ENCODE data around the gene FOXN3.

The FOXN3 gene

DNA sequence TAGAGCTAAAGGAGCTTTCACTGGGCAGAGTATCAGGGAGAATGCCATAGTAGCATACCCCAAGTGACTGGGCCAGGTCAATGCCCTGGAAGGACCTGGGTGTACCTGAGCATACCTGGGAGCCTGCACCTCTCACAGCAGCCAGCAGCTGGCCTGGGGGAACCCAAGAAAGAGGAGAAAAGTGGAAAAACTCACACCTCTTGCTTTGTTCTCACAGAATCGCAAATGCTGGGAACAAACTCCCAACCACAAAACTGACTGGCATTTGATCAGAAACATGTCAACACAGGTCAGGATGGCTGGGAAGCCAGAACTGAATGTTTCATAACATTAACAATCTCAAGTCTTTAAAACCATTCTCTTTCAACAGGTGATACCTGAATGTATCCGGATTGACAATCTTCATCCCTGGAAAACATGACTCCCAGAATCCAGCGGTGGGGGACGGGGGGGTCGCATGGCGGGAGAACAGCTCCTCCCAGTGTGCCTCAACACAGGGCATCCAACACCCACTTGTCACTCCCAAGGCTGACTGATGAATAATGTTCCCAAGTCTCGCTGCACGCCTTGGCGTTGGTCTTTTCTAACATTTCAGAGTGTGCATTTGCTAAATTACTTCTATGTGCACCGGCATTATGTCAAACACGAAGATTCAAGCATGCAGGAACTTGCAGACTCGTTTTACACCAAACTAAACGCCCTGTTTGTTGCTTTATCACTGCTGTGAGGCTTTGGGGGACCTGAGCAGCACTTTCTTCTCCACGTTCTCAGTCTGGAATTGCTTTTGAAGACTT lies 7.9 kb downstream of the FOXN3 start:
- DNase-seq = no peak

DNA sequence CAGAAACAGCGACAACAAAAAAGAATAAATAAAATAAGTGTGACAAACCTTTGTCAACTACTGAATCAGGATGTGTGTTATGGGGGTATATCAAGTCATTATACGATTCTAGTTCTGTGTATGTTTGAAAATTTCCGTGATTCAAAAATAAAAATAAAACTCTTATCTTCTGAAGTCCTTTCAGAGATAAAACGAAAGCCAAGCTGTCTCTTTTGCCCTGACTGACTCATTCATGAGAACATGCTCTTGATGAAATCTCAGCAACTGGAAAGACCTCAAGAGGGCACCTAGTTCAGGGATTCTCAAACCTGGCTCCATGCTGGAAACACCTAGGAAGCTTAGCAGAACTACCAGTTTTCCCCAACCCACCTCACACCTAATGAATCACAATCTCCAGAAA lies 9.2 kb downstream of the FOXN3 start:
- no peak for DNase-seq

DNA sequence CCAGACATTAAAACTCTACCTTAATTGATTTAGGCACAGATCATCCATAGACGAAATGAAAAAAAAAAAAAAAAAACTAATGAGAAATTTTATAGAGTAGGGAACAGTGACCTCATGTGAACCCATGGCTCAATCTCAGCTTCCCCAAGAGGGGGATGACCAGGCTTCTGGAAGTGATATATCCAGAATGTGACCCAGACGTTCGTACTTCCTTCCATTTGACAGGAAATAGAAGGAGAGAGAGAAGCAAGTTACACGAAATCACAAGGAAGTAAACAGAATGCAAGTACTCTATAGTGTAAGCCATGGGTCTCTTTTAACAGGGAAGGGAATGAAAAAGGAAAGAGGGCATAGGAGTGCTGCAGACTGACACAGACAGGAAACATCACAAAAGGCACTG lies 10.1 kb downstream of the FOXN3 start:
- DNase-seq = no peak

DNA sequence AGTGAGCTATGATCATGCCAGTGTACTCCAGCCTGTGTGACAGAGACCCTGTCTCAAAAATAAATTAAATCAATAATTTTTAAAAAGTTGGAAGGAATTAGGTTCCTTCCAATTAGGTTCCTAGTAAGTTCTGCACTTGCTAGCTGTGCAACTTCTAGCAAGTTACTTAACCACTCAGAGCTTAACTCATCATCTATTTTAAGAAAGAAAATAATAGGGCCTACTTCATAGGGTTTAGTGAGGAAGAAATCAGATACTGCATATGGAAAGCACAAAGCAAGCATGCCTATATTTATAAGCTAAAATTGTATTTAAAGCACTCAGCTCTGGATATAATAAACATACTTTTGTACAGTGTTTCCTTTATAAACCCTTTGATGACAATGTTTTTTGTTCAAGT lies 10.7 kb downstream of the FOXN3 start:
- no peak for DNase-seq

DNA sequence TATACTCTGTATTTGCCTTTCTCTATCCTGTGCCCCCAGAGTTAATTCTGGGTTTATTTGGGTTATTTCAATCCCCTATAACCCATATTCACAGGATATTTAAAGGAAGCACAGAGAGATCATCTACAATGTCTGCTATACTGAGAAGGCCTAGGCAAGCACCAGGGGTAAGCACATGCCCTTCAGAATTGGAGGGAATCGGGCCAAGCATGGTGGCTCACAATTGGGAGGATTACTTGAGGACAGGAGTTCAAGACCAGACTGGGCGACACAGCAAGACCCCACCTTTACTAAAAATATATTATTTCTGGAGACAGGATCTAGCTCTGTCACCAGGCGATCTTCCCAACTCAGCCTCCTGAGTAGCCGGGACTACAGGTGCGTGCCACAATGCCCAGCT lies 11.3 kb downstream of the FOXN3 start:
- DNase-seq = no peak

DNA sequence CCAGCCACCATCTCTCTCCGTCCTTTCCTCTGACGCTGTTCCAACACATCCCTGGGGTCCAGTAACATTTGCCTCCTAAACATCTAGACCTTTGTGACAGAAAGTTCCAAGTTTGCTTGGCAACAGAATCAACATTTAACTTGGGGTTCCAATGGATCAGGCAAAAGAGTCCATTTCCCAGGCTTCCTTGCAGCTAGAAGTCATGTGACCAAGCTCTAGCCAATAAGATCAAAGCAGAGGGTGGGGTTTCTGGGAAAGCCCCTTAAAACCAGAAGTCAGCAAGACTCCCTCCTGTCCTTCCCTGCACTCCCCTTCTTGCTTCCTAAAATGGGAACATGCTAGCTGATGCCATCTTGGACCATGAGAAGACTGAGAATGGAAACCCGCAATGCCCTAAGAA lies 14.7 kb downstream of the FOXN3 start:
- no peak for DNase-seq

DNA sequence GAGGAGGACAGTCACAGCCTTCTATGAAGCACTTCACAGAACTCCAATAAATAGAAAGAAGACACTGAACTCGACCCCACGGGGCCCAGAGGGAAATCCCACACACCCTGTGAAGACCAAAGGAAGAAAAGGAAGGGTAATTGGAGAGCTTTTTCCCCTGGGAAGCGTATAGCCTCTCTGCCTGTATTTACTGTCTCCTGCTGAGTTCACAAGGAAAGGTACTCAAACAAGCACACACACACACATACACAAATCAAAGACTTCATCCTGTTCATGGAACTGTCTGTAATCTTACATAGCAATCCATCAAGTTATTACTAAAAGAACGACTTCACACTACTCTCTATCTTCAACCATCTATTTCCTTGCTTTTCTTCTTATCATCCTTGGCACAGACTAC lies 15.3 kb downstream of the FOXN3 start:
- DNase-seq = no peak

DNA sequence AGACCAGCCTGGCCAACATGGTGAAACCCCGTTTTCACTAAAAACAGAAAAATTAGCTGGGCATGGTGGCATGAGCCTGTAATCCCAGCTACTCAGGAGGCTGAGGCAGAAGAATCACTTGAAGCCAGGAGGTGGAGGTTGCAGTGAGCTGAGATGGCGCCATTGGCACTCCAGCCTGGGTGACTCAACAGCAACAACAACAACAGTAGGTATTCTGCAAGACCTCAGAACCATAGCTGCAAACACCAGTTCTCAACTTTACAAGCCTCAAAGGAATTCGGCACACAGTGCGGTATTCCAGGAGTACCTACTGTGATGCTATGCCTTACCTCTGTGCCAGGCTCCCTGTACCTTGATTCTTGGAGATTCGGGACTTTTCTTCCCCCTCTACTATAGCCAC lies 15.8 kb downstream of the FOXN3 start:
- no peak for DNase-seq

DNA sequence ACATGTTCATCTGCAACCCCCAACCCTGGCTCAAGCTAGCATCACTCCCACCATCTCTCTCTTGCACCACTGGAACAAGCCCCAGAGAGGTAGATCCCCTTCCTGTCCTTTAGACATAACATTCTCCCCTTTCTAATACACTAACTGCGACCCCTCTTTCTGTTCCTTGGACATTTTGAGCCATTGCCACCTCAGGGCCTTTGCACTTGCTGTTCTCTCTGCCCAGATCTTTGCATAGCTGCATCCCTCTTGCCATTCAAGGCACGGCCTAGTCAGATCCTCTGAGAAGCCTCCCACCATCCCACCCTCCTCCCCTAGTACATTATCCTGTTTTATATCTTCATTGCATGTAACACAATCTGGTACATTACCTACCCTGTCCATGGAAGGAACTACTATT lies 16.5 kb downstream of the FOXN3 start:
- no peak for DNase-seq

DNA sequence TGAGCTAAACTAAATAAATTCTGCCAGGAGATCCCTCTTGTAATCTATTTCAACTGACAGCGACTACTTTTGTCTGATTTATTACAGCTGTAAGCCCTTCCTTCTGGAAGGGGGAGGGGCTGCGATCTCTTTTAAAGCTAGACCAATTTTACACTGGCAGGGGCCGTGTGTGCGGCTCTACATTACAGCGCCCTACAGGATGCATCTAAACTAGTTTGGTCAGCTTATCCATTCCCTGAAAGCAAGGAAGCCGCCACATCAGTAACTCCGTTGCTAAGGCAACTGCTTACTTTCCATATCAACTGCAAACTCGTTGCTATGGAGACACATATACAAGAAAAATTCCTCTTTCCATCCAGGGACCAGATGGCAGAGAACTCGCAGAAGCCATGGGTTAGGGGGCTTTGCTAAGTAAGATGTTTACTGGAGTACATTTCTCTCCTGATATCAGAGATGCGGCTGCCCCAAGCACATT lies 17.4 kb downstream of the FOXN3 start:
- DNase-seq = peak; percentile 85

DNA sequence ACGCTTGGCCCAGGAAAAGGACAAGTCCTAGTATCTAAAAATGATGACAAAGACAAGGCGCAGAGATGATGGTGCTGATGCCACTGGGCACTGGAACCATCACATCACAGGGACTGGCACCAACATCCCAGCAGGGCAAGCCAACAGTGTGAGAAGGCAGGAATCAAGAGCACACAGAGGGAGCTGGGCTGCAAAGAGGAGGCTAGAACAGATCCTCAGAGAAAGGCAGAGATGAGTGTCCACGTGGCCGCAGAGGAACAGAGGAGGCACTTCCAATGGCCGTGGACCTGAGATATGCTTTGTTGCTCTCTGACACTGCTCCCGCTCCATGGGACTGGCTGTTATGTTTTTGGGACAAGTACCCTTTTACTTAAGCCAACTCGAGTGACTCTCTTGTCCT lies 17.9 kb downstream of the FOXN3 start:
- no peak for DNase-seq

DNA sequence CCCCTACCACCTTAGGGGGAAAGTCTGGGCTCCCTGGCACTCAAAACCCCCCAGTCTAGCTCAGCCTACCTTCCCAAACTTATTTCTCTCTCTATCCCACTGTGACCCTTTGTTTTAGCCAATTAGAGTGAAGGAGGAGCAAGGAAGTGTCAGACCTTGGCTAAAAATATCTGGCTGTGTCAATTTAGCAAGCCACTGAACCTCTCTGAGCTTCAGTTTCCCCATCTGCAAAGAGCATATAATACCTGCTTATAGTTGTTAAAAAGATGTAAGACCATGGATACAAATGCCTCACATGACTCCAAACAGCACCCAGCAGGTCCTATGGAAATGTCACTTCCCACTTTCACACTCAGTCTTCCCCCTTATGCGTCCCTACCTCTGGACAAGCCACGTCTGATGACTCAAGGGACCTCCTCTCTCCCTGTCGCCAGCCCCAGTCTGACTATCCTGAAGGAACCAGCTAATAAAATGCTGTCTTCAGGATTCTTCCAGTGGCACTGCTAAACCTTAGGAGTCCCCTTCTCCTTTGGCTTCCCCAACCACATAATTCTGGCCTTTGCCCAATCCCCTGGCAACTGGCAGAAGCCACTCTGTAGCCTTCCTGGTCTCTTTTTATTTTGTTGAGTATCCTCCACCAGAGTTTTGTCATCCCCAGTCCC lies 19.3 kb downstream of the FOXN3 start:
- no peak for DNase-seq

DNA sequence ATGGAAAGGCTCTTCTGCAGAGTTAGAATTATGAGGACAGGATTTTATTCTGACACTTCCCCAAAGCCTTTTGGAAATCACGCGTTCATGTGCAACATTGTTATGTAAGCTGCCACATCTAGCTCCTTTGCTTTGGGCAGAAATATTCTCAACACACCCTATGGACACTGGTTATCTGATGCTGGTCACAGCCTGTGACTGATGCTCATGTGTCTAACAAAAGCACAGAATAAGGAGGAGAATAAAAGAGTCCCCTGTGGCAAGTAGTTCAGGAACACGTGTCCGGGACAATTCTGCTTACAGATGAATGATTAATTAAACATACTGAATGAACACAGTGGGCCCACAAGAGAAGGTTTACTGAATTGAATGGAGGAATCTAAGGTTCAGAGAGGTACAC lies 22.1 kb downstream of the FOXN3 start:
- DNase-seq = no peak

DNA sequence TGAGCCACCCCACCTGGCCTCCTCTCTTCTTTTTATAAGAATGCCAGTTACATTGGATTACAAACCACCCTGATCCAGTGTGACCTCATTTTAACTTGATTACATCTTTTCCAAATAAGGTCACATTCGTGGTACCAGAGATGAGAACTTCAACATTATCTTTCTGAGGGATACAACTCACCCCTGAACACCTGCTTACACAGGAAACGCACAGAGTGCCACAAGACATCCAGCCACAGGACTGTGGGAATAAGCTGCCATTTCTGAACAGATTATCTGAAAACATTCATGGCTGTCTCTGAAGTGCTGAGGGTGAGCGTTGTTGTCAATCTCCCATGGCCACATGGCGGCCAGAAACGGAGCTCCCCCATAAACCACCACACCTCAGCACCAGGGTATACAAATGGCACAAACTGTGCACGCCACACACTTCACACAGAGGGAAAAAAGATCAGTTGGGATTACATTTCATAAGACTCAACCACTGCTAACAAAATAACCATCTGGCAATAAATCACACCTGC lies 23.7 kb downstream of the FOXN3 start:
- DNase-seq = no peak

DNA sequence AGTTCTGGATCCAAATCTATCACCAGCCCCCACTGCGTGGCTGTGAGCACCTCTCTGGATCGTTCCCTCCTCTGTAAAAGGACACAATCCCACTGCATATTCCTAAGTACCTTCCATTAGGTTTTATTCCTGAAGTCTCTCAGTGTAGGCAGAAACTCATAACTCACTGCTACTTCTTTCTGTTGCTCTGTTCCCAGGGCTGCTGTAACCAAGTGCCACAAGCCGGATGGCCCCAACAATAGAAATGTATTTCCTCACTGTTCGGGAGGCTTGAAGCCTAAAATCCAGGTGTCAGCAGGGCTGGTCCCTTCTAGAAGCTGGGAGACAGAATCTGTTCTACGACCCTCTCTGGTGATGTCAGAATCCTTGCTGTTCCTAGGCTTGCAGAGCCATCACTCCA lies 24.9 kb downstream of the FOXN3 start:
- no peak for DNase-seq

DNA sequence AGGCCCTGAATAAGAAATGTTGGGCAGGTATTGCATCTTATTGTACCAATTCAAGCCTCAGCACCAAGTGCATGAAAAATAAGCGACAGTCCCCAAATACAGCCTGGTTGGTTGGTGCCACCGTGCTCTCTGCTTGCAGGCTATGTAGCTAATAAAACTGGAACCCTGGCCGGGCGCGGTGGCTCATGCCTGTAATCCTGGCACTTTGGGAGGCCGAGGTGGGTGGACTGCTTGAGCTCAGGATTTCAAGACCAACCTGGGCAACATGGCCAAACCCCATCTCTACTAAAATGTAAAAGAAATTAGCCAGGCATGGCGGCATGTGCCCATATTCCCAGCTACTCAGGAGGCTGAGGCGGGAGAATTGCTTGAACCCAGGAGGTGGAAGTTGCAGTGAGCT lies 25.5 kb downstream of the FOXN3 start:
- DNase-seq = no peak

DNA sequence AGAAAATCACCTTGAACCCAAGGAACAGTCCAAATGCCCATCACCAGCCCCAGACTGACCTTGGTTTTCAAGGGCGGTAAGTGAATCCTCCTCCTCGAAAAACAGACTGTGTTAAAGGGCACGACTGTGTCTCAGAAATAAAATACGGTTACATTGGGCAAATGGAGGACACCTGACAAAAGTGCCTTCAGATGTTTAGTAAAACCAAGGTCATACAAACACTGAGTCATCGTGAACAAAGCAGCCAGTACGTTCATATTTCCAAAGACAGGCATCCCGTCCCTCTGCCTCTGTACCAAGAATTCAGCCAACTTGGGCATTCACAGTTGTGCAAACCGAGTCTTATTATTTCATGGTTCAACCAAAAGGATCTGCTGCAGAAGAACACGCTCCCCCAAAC lies 25.9 kb downstream of the FOXN3 start:
- DNase-seq = no peak

DNA sequence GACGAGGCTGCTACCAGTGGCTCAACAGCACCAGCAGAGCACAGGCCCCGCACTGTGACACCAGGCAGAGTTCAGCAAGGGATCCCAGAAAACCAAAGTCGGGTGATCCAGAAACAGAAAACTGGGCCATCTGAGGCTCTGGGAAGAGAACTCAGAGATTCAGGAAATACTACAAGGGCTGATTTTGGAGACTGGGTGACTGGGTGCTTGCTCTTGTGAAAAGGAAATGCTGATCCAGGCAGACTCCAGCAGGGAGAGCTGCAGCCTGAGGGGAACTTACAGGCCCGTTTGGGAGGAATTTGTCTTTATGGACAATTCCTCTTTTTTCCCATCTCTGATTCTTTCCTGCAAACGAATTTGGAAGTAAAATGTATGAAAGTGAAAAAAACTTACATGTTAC lies 28.2 kb downstream of the FOXN3 start:
- DNase-seq = peak; percentile 28

DNA sequence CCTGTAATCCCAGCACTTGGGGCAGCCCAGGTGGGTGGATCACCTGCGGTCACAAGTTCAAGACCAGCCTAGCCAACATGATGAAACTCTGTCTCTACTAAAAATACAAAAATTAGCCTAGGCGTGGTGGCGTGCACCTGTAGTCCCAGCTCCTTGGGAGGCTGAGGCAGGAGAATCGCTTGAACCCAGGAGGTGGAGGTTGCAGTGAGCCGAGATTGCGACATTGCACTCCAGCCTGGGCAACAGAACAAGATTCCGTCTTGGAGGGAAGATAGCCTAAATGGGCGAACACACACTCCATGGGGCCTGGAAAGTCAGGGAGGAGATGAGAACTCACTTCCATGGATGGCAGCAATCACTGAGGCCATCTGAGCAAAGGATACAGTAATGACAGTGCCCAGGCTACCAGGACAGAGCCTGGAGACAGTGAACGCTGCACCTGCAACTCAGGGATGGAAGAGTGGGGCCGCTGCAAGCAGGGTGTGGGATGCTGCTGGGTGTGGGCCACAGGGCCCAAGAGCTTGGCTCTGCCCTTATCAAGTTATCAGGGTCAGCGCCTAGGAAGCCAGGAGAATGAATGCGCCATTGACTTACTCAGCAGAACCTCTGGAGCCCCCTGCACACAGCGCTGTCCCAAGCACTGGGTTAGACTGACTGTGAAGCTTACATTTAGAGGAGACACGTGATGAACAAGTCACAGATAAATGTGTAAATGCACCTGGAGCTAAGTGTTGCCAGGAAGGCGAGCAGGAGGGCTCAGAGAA lies 28.9 kb downstream of the FOXN3 start:
- no peak for DNase-seq

DNA sequence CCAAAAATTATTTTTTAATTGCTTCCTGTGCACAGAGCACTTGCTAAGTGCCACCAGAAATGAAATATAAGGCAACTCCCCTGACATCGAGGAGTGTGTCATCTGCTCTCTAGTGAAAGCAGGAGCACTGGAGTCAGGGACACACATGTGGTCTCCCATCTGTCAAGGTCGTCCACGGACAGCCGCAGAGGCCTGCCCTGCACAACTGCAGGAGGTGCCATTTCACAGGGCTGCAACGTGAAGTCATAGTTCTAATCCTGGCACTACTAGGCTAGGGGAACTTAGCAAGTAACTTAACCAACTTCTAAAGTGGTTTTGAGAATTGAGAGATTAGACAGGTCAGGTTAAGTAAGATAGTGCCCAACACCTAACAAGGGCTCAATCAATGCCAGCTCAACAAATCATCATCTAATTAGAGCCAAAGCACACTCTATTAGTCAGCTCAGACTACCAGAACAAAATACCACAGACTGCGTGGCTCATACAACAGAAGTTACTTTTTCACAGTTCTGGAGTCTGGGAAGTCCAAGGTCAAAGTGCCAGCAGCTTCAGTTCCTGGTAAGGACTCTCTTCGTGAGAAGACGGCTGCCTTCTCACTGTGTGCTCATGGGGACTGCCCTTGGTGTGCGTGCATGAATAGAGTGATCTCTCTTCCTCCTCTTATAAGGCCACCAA lies 30.7 kb downstream of the FOXN3 start:
- DNase-seq = peak; percentile 40

DNA sequence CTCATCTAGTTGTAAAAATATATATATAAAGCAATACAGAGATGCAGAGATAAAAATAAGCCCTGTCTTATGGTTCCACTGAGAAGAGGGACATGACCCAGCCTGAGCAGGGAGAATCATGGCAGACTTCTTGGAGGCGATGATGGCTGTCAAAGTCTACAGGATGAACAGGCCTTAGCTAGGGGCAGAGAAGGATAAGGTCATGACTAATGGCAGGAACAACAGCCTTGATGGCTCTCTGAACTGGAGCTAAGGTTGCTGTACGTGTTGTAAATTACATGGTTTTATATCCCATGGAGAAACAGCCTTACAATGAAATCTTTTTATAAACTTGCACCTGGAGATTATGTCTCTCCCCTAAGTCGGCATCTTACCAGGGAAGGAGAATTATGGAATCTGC lies 32.4 kb downstream of the FOXN3 start:
- DNase-seq = no peak

DNA sequence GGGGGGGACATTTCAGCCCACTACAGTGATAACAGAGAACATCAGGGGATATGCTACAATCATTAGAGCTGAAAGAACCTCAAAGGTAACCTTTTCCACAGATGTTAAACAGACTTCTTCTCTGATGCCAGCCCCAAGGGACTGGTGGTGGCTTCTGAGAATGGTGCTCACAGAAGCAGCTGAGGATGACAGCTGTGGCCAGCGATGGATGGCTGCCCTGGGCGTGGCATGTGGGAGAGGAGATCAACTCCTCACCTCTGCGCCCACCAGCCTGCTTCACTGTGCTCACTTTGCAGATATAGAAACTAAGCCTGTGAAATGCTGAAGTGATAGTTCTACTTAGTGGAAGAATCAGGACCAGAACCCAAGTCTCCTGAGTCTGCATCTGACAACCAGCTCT lies 33.0 kb downstream of the FOXN3 start:
- no peak for DNase-seq

All from fibroblast of skin of right biceps (primary cell).